Left forelimb (tissue), 1 donor: ENCODE measurements around the gene ARX.

Source experiments
- DNase-seq: peaks from one replicate; pipeline ENCODE4 v3.0.0-alpha.2; 2018; ENCODE audit warnings: low spot score

ARX gene

GRCh38 chrX:25001808-25002660 is 13.7 kb downstream of the ARX start:
- no peak for DNase-seq

GRCh38 chrX:24999511-24999910 is 16.3 kb downstream of the ARX start:
- no peak for DNase-seq

GRCh38 chrX:24996096-24996709 is 19.6 kb downstream of the ARX start:
- no peak for DNase-seq

GRCh38 chrX:24993879-24994278 is 21.9 kb downstream of the ARX start:
- no peak for DNase-seq

- no peak for DNase-seq
These were observed 25.2 kb downstream of the ARX start for GRCh38 chrX:24990535-24990934.

- DNase-seq = no peak
These were observed 27.5 kb downstream of the ARX start for GRCh38 chrX:24988314-24988713.

- DNase-seq = no peak
These were observed 28.0 kb downstream of the ARX start for GRCh38 chrX:24987731-24988130.

- no peak for DNase-seq
These were observed 30.6 kb downstream of the ARX start for GRCh38 chrX:24985120-24985519.

- DNase-seq = no peak
These were observed 31.8 kb downstream of the ARX start for GRCh38 chrX:24983931-24984330.

GRCh38 chrX:24982306-24982965 is 33.3 kb downstream of the ARX start:
- DNase-seq = no peak

- DNase-seq = no peak
These were observed 34.7 kb downstream of the ARX start for GRCh38 chrX:24981030-24981429.

GRCh38 chrX:24979081-24979480 is 36.7 kb downstream of the ARX start:
- DNase-seq = no peak

- no peak for DNase-seq
These were observed 46.0 kb downstream of the ARX start for GRCh38 chrX:24969812-24970211.

- DNase-seq = no peak
These were observed 50.4 kb downstream of the ARX start for GRCh38 chrX:24965372-24965771.

GRCh38 chrX:24963823-24964222 is 51.9 kb downstream of the ARX start:
- DNase-seq = no peak

GRCh38 chrX:24961809-24962208 is 54.0 kb downstream of the ARX start:
- no peak for DNase-seq

GRCh38 chrX:24956828-24957227 is 58.9 kb downstream of the ARX start:
- no peak for DNase-seq

GRCh38 chrX:24955372-24955930 is 60.3 kb downstream of the ARX start:
- DNase-seq = no peak

- no peak for DNase-seq
These were observed 61.0 kb downstream of the ARX start for GRCh38 chrX:24954732-24955131.
